ENCODE results near the gene GNG10.

- TF ChIP-seq CTCF (IDR thresholded peaks at IDR 0.05) = no peak
- no peak for TF ChIP-seq POLR2A (IDR thresholded peaks at IDR 0.05)
Measured at GRCh38 chr9:111648066-111648465, 13.3 kb upstream of the GNG10 start.
